Measurements from ENCODE around the gene IFITM10.

GRCh38 chr11:1703146-1703545, 47.2 kb downstream of the IFITM10 start:
- no peak for TF ChIP-seq CTCF (IDR thresholded peaks at IDR 0.05; ENCODE audit: low read depth, low read length)
- no peak for TF ChIP-seq POLR2A (IDR thresholded peaks at IDR 0.05; ENCODE audit: extremely low read depth, insufficient read length)
- no peak for TF ChIP-seq MYC (IDR thresholded peaks at IDR 0.05; ENCODE audit: low read depth, low read length)
- TF ChIP-seq MAX (IDR thresholded peaks at IDR 0.05; ENCODE audit: low read depth, low read length): no peak

Data from NB4 (cell line).